ENCODE data around the gene P3H4.

DNA sequence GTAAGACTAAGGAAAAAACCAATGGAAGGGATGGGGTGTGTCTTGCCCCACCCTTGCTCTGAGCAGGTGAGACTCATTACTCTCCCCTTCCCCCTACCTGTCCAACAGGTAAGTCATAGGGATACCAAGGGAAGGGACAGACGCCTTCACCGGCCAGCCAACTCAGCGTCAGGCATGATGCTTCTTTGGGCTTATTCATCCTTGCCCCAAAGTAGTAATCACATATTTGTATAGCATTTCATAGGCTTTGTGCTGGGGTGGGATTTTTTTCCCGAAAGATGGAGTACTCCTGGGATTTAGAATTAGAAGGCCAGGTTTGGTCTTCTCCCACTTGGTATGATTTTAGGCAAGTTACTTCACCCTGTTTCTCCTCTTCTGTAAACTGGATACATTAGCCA is 24.7 kb downstream of the P3H4 start:
- no peak for TF ChIP-seq POLR2A (IDR thresholded peaks at IDR 0.05)
- no peak for TF ChIP-seq POLR2AphosphoS5 (IDR thresholded peaks at IDR 0.05)
- TF ChIP-seq CTCF (IDR thresholded peaks at IDR 0.05 in 8 of 11, conservative IDR thresholded peaks at IDR 0.05 in 3 of 11): no peak

Data from spleen (tissue), 7 donors.